Ishikawa (cell line): Measurements from ENCODE around the gene INCA1.

Experiments used
- CEBPB ChIP-seq: IDR thresholded peaks from 2 replicates; pipeline ENCODE4 v1.6.1; 2012
- EP300 ChIP-seq: IDR thresholded peaks from 2 replicates; pipeline ENCODE4 v1.6.1; 2012; ENCODE audit warnings: borderline replicate concordance
- FOXM1 ChIP-seq: IDR thresholded peaks from 2 replicates; pipeline ENCODE4 v1.6.1; 2012; ENCODE audit warnings: low read depth, borderline replicate concordance
- NFIC ChIP-seq: IDR thresholded peaks from 2 replicates; pipeline ENCODE4 v1.6.1; 2012
- RAD21 ChIP-seq: IDR thresholded peaks from 2 replicates; pipeline ENCODE4 v1.6.1; 2012; ENCODE audit warnings: low read depth
- YY1 ChIP-seq: IDR thresholded peaks from 2 replicates; pipeline ENCODE4 v1.6.1; 2012; ENCODE audit warnings: low read depth
- TF ChIP-seq, protein P1 (sequence below): IDR thresholded peaks from 2 replicates; pipeline ENCODE4 v1.6.1; 2012
- TF ChIP-seq, protein P2 (sequence below): IDR thresholded peaks from 2 replicates; pipeline ENCODE4 v1.6.1; 2012
- TF ChIP-seq, protein P3 (sequence below): IDR thresholded peaks from 2 replicates; pipeline ENCODE4 v1.6.1; 2012; ENCODE audit warnings: low read depth, mild to moderate bottlenecking

DNA sequence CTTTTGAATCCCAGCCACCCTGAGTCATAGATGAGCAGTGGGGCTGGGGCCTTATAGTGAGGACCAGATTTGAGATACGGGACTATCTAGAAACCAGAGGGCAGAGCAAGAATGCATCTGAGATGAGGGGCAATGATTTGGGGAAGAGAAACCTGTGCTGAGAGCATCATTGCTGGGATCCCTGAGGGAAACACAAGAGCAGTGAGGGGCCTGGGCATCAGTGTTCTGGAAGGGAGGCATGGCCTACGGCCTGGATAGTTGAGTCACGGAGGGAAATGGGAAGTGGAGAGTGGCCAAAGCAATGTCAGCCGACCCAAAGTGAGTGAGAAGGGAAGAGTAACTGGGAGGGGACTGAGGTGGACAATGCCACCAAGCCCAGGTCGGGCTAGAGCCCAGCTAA, 15.0 kb downstream of the INCA1 start:
- no peak for TF ChIP-seq RAD21
- TF ChIP-seq, protein P1, sequence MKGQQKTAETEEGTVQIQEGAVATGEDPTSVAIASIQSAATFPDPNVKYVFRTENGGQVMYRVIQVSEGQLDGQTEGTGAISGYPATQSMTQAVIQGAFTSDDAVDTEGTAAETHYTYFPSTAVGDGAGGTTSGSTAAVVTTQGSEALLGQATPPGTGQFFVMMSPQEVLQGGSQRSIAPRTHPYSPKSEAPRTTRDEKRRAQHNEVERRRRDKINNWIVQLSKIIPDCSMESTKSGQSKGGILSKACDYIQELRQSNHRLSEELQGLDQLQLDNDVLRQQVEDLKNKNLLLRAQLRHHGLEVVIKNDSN, result no peak
- TF ChIP-seq, protein P2, sequence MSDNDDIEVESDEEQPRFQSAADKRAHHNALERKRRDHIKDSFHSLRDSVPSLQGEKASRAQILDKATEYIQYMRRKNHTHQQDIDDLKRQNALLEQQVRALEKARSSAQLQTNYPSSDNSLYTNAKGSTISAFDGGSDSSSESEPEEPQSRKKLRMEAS, result no peak
- no peak for TF ChIP-seq FOXM1
- TF ChIP-seq CEBPB, result no peak
- no peak for TF ChIP-seq EP300
- TF ChIP-seq, protein P3, sequence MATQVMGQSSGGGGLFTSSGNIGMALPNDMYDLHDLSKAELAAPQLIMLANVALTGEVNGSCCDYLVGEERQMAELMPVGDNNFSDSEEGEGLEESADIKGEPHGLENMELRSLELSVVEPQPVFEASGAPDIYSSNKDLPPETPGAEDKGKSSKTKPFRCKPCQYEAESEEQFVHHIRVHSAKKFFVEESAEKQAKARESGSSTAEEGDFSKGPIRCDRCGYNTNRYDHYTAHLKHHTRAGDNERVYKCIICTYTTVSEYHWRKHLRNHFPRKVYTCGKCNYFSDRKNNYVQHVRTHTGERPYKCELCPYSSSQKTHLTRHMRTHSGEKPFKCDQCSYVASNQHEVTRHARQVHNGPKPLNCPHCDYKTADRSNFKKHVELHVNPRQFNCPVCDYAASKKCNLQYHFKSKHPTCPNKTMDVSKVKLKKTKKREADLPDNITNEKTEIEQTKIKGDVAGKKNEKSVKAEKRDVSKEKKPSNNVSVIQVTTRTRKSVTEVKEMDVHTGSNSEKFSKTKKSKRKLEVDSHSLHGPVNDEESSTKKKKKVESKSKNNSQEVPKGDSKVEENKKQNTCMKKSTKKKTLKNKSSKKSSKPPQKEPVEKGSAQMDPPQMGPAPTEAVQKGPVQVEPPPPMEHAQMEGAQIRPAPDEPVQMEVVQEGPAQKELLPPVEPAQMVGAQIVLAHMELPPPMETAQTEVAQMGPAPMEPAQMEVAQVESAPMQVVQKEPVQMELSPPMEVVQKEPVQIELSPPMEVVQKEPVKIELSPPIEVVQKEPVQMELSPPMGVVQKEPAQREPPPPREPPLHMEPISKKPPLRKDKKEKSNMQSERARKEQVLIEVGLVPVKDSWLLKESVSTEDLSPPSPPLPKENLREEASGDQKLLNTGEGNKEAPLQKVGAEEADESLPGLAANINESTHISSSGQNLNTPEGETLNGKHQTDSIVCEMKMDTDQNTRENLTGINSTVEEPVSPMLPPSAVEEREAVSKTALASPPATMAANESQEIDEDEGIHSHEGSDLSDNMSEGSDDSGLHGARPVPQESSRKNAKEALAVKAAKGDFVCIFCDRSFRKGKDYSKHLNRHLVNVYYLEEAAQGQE, result no peak
- no peak for TF ChIP-seq YY1
- no peak for TF ChIP-seq NFIC
